GM13976 (cell line): ENCODE results near the gene PSMB1.
"Not testable (repeated sequence)": the region's sequence is repeated elsewhere in the genome, so short reads cannot be mapped to it uniquely, and the experiment has no call there.

ENCODE experiments used
- DNase-seq: peaks from one replicate; pipeline ENCODE4 v3.0.0; 2012; ENCODE audit warnings: low spot score
- CTCF ChIP-seq: IDR thresholded peaks from 2 replicates; pipeline ENCODE4 v1.5.1; 2012; ENCODE audit warnings: borderline replicate concordance, mild to moderate bottlenecking; ENCODE audit not compliant: insufficient read depth; ENCODE audit errors: extremely low read depth, missing control alignments, control extremely low read depth
- in situ Hi-C: fragments of 300-500 bp; cut with MboI; formaldehyde crosslinking; loops from one replicate; pipeline ENCODE4 v1.12.0; 2022; ENCODE audit warnings: low sequenced_read_pairs, mixed read lengths, inconsistent platforms; ENCODE audit not compliant: unreplicated experiment

The PSMB1 gene

GRCh38 chr6:170503414-170503761, 49.7 kb downstream of the PSMB1 start:
- in situ Hi-C loops: no loop called here
- no peak for TF ChIP-seq CTCF

DNA sequence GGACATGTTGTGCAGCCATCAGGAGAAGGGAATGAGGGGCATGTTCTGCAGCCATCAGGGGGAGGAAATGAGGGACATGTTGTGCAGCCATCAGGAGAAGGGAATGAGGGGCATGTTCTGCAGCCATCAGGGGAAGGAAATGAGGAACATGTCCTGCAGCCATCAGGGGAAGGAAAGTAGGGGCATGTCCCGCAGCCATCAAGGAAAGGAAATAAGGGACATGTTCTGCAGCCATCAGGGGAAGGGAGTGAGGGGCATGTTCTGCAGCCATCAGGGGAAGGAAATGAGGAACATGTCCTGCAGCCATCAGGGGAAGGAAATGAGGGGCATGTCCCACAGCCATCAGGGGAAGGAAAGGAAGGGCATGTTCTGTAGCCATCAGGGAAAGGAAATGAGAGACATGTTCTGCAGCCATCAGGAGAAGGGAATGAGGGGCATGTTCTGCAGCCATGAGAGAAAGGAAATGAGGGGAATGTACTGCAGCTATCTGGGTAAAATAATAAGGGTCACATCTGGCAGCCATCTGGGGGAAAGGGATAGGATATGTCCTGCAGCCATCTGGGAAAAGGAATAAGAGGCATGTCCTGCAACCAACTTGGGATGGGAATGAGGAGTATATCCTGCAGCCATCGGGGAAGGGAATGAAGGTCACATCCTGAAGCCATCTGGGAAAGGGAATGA, 50.2 kb downstream of the PSMB1 start:
- in situ Hi-C loops, DNase-seq: not testable (repeated sequence)

More at GRCh38 chr6:170503414-170503761, 49.7 kb downstream of the PSMB1 start:
- DNase-seq: no peak

DNA sequence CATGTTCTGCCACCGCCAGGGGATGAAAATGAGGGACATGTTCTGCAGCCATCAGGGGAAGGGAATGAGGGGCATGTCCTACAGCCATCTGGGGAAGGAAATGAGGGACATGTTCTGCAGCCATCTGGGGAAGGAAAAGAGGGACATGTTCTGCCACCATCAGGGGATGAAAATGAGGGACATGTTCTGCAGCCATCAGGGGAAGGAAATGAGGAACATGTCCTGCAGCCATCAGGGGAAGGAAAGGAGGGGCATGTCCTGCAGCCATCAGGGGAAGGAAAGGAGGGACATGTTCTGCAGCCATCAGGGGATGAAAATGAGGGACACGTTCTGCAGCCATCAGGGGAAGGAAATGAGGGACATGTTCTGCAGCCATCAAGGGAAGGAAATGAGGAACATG, 50.8 kb downstream of the PSMB1 start:
- DNase-seq, in situ Hi-C loops: not testable (repeated sequence)

DNA sequence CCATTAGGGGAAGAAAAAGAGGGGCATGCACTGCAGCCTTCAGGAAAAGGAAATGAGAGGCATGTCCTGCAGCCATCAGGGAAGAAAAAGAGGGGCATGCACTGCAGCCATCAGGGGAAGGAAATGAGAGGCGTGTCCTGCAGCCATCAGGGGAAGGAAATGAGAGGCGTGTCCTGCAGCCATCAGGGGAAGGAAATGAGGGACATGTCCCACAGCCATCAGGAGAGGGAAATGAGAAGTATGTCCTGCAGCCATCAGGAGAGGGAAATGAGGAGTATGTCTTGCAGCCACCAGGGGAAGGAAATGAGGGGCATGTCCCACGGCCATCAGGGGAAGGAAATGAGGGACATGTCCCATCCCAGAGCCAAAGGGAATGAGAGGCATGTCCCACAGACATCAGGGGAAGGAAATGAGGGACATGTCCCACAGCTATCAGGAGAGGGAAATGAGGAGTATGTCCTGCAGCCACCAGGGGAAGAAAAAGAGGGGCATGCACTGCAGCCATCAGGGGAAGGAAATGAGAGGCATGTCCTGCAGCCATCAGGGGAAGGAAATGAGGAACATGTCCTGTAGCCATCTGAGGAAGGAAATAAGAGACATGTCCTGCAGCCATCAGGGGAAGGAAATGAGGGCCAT, 52.0 kb downstream of the PSMB1 start:
- in situ Hi-C loops: no loop called here
- DNase-seq: no peak
- TF ChIP-seq CTCF: no peak

DNA sequence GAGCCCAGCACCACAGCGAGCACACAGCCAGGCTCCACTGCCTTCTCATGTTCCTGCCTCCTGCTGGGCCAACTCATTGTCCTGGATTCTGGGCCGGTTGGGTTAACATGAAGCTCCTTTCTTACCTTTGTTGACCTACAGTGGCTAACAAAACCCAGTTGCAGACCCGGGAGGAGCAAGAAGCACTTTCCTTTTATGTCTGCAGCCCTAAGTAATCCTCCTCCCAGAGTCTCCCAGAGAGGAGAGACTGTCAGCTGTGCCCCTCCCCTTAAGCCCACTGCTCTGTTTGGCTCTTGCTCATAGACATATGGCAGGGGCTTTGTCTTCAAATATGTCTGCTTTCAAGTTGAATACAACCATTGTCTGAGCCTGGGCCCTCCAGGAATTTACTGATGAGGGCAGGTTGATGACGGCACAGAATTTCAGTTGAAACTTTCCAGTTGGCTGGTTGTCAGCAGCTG, 55.2 kb downstream of the PSMB1 start:
- in situ Hi-C loops: no loop called here
- DNase-seq: no peak
- TF ChIP-seq CTCF: no peak

DNA sequence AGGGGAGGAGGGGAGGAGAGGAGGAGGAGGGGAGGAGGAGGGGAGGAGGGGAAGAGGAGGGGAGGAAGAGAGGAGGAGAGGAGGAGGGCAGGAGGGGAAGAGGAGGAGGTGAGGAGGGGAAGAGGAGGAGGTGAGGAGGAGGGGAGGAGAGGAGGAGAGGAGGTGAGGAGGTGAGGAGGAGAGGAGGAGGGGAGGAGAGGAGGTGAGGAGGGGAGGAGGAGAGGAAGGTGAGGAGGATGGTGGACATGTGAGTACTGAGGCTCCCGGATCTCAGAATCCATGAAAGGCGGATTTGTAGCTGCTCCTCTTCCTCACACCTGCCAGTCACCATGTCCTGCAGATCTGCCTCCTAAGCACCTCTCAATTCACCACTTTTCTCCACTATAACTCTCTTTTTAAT, 59.8 kb downstream of the PSMB1 start:
- no peak for DNase-seq
- in situ Hi-C loops: no loop called here
- no peak for TF ChIP-seq CTCF

DNA sequence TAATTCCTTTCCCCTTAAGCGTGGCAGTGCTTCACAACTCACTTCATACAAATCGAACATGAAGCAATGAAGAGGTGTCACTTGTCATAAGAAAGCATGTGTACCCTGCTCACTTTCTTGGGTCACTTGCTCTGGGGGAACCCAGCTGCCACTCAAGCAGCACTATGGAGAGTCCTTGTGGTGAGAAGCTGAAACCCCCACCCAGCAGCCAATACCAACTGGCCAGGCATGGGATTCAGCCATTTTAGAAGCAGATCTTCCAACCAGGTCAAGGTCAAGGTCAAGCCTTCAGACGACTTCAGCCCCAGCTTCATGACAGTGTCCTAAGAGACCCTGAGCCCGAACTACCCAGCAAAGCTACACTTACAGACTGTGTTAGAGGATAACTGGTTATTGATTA, 62.8 kb downstream of the PSMB1 start:
- in situ Hi-C loops: no loop called here
- no peak for TF ChIP-seq CTCF
- no peak for DNase-seq
